Ishikawa (cell line): ENCODE measurements around the gene NARF.

ENCODE experiments used
- CREB1 ChIP-seq: IDR thresholded peaks from 2 replicates; pipeline ENCODE4 v1.6.1; 2012; ENCODE audit warnings: low read depth
- EP300 ChIP-seq: IDR thresholded peaks from 2 replicates; pipeline ENCODE4 v1.6.1; 2012; ENCODE audit warnings: borderline replicate concordance
- NFIC ChIP-seq: IDR thresholded peaks from 2 replicates; pipeline ENCODE4 v1.6.1; 2012
- TAF1 ChIP-seq: IDR thresholded peaks from 2 replicates; pipeline ENCODE4 v1.6.1; 2012; ENCODE audit warnings: low read depth, mild to moderate bottlenecking
- TEAD4 ChIP-seq: IDR thresholded peaks from 2 replicates; pipeline ENCODE4 v1.6.1; 2012
- TF ChIP-seq, protein P1 (sequence below): IDR thresholded peaks from 2 replicates; pipeline ENCODE4 v1.6.1; 2012; ENCODE audit warnings: low read depth, mild to moderate bottlenecking

GRCh38 chr17:82410014-82410716 is 48.4 kb upstream of the NARF start:
- TF ChIP-seq, protein P1, sequence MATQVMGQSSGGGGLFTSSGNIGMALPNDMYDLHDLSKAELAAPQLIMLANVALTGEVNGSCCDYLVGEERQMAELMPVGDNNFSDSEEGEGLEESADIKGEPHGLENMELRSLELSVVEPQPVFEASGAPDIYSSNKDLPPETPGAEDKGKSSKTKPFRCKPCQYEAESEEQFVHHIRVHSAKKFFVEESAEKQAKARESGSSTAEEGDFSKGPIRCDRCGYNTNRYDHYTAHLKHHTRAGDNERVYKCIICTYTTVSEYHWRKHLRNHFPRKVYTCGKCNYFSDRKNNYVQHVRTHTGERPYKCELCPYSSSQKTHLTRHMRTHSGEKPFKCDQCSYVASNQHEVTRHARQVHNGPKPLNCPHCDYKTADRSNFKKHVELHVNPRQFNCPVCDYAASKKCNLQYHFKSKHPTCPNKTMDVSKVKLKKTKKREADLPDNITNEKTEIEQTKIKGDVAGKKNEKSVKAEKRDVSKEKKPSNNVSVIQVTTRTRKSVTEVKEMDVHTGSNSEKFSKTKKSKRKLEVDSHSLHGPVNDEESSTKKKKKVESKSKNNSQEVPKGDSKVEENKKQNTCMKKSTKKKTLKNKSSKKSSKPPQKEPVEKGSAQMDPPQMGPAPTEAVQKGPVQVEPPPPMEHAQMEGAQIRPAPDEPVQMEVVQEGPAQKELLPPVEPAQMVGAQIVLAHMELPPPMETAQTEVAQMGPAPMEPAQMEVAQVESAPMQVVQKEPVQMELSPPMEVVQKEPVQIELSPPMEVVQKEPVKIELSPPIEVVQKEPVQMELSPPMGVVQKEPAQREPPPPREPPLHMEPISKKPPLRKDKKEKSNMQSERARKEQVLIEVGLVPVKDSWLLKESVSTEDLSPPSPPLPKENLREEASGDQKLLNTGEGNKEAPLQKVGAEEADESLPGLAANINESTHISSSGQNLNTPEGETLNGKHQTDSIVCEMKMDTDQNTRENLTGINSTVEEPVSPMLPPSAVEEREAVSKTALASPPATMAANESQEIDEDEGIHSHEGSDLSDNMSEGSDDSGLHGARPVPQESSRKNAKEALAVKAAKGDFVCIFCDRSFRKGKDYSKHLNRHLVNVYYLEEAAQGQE: no peak
- TF ChIP-seq TEAD4 (no peak), NFIC (no peak), EP300 (no peak), CREB1 (no peak), TAF1 (no peak)
